Hematopoietic multipotent progenitor cell treated with erythropoietin and hydrocortisone succinate and interleukin-3 and kit ligand, for 4 days (in vitro differentiated cells): ENCODE measurements around the gene DET1.

Experiments used
- DNase-seq: peaks from one replicate; pipeline ENCODE4 v3.0.0-alpha.2; 2015

DET1 gene

GRCh38 chr15:88463870-88464532, 82.5 kb downstream of the DET1 start:
- DNase-seq: no peak
